AG04449 (cell line): ENCODE measurements around the gene LYZL4.

ENCODE experiments used
- CTCF ChIA-PET: fragments of 350-600 bp; formaldehyde crosslinking; extraction: SDS; loops from one replicate; lab custom pipeline; 2021; ENCODE audit warnings: antibody characterized with exemption; lab: Yijun Ruan, JAX
- POLR2A ChIA-PET: fragments of 400-600, 350-600 bp; formaldehyde crosslinking; extraction: SDS; loops from one replicate; lab custom pipeline; 2020; ENCODE audit warnings: antibody characterized with exemption, inconsistent platforms; lab: Yijun Ruan, JAX
- DNase-seq: peaks from one replicate; pipeline ENCODE4 v3.0.0-alpha.2; 2010; ENCODE audit warnings: low read depth, low spot score
- H3K4me3 ChIP-seq: 2 replicates; pipeline ENCODE4 v1.5.1; 2011; ENCODE audit warnings: low read depth, mild to moderate bottlenecking, control low read depth, low read length
- TF ChIP-seq, protein P1 (sequence below): IDR thresholded peaks from one replicate; pipeline ENCODE4 v1.5.1; 2011; ENCODE audit warnings: mild to moderate bottlenecking, moderate library complexity, low read length, control low read depth, inconsistent platforms; ENCODE audit not compliant: insufficient read depth; ENCODE audit errors: missing control alignments

The LYZL4 gene

DNA sequence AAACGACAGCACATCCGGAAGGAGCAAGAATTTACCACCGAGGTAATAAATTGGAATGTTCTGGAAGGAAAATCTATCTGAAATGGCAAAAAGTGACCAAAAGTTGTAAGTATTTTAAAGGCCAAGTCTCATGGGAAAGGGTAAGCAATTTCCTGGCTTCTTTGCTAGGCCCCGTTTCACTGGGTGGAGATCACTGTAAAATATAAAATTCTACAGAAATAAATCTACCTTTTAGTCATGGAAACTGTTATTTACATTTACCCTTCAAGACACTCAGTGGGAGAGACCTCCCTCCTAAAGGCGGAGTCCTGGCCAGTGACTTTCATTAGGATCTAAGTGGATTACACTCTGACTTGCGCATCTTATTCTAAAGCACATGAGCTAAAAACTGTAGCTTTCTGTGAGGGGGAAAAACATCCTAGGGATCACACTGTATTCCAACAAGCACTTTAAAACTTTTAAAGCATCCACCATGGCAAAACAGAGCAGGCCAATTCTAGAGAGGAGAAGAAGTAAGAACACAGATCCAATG lies 28.8 kb downstream of the LYZL4 start:
- TF ChIP-seq, protein P1, sequence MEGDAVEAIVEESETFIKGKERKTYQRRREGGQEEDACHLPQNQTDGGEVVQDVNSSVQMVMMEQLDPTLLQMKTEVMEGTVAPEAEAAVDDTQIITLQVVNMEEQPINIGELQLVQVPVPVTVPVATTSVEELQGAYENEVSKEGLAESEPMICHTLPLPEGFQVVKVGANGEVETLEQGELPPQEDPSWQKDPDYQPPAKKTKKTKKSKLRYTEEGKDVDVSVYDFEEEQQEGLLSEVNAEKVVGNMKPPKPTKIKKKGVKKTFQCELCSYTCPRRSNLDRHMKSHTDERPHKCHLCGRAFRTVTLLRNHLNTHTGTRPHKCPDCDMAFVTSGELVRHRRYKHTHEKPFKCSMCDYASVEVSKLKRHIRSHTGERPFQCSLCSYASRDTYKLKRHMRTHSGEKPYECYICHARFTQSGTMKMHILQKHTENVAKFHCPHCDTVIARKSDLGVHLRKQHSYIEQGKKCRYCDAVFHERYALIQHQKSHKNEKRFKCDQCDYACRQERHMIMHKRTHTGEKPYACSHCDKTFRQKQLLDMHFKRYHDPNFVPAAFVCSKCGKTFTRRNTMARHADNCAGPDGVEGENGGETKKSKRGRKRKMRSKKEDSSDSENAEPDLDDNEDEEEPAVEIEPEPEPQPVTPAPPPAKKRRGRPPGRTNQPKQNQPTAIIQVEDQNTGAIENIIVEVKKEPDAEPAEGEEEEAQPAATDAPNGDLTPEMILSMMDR: no peak
- ChIA-PET CTCF (no interaction called here), POLR2A (no interaction called here)
- H3K4me3 ChIP-seq: no peak overlapping the region
- DNase-seq: no peak

DNA sequence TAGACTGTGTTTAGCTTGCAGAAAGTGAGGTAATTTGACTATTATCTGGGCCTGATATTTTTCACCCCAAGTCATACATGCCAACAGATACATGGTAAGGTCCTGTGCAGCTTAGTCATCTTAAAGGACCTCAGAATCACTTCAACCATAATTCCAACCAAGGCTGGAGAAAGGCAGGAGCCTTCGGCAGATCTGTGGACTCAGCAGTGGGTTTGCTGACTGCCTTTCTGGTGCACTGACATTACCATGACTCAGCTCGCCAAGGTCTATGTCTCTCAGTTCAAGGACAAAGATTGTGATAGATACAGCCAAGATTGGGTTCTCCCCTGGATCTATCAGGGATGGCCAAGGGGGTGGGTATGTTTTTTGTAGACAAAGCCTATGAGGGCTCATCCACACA lies 32.7 kb downstream of the LYZL4 start:
- ChIA-PET CTCF (no interaction called here), POLR2A (no interaction called here)
- H3K4me3 ChIP-seq: no peak overlapping the region
- no peak for DNase-seq
- TF ChIP-seq, protein P1: no peak

DNA sequence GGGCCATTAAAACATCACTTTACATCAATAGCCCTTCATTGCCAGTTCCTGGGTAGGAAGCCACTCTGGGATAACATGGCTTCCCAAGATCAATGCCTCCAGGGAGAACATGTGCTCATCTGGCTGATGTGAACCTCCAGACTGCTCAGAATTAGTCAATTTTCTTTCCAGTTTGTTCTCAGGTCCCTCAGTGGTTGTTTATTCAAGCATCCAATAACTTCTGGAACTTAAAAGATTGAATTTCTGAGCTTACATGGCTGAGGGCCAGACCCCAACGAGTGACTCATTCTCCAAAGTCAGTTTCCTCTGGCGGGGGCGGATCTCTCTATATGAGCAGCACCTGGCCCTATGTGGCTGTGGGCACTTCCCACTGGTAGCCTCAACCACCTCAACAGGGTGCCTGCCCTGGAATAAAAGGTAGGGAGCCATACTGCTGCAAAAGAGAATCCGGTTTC lies 34.0 kb downstream of the LYZL4 start:
- ChIA-PET CTCF (no interaction called here), POLR2A (no interaction called here)
- H3K4me3 ChIP-seq: no peak overlapping the region
- peak; percentile 21 for DNase-seq
- TF ChIP-seq, protein P1: no peak

DNA sequence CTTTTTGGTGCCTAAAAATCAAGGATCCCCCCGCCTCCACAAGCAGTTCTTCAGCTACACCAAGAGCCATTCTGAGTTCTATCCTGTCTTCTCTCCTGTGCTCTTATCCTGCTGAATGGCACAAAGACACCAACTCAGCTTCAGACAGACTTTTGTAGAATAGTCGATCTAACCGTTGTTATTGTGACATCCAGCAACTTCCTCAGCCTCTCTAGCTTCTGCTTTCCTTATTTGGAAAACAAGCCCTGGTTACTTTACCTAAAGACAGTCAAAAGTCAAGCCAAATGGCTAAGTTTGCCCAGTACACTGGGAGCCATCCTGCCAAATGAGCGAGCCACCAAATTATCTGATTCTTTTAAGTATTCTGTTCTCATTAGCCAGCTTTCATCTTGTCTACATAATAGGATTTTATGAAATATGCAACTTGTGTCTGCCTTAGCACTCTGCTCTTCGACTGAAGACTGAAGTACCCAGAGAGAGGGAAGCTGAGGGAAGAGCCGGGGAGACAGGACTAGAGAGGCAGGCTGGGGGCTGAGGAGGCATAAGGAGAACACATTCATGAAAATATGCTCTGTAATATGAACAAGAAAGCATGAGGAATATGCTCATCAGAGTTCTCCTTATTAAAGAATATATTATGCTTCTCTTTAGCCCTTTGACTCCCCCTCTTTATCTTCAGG lies 35.1 kb downstream of the LYZL4 start:
- ChIA-PET CTCF (no interaction called here), POLR2A (no interaction called here)
- H3K4me3 ChIP-seq: no peak overlapping the region
- DNase-seq: no peak
- TF ChIP-seq, protein P1: no peak

DNA sequence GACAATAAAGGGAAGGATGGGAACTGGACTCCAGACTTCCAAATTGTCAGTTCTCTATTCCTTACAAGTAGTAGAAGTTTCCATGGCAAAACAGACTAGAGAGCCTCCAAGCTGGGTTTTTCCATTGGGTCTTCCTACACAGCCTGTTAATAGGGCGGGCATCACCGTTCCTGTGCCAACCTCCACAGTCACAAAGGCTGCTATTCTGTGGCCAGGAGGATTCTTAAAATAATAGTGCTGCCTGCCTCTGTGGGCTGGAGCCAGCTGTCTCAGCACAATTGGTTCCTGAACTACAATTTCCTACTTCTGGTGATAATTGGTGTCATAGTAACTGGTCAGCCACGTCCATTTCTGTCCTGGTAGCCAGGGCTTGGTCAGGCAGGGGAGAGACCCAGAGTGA lies 38.6 kb downstream of the LYZL4 start:
- POLR2A ChIA-PET: no interaction called here
- CTCF ChIA-PET: no interaction called here
- TF ChIP-seq, protein P1: no peak
- no peak overlapping the region for H3K4me3 ChIP-seq
- DNase-seq: no peak

DNA sequence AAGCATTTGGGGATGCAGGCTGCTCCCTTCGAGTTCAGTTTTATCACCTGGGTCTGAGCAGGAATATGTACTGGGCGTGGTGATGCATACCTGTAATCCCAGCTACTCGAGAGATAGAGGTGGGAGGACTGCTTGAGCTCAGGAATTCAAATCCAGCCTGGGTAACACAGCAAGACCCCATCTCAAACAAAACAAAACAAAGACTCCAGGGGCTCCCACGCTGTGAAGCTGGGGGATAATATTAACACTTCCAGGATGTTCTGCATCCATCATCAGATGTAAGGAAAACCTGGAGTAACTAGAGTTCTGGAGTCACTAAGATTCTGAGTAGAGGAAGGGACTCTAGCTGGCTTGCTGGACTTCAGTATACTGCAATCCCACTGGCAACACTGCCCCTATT lies 40.6 kb downstream of the LYZL4 start:
- ChIA-PET POLR2A (no interaction called here), CTCF (no interaction called here)
- TF ChIP-seq, protein P1: no peak
- DNase-seq: no peak
- no peak overlapping the region for H3K4me3 ChIP-seq
